Esophagus (tissue), 2 donors: ENCODE data around the gene OR2M2. TPM values are rescaled to one million over a fixed set of nuclear protein-coding genes. Genes with fewer than 3 reads are reported as not detected.

Source experiments
- H3K27ac ChIP-seq, 2 donors: one replicate each; pipeline ENCODE4 v1.5.1; 2013; ENCODE audit warnings: low read depth in 2 of 2, mild to moderate bottlenecking in 2 of 2, inconsistent platforms in 1 of 2, low read length in 1 of 2, moderate library complexity in 1 of 2
- H3K27me3 ChIP-seq, 2 donors: one replicate each; pipeline ENCODE4 v1.6.1; 2013; ENCODE audit warnings: low read length in 2 of 2, control low read depth in 1 of 2, mild to moderate bottlenecking in 1 of 2; ENCODE audit not compliant: insufficient read depth in 2 of 2, control insufficient read depth in 1 of 2
- H3K36me3 ChIP-seq, 2 donors: one replicate each; pipeline ENCODE4 v1.6.1; 2013; ENCODE audit warnings: low read length in 1 of 2; ENCODE audit not compliant: control insufficient read depth in 2 of 2, insufficient read depth in 2 of 2
- H3K4me1 ChIP-seq, 2 donors: one replicate each; pipeline ENCODE4 v1.6.1; 2013; ENCODE audit warnings: low read length in 1 of 2; ENCODE audit not compliant: control insufficient read depth in 2 of 2, insufficient read depth in 2 of 2
- H3K4me3 ChIP-seq, 2 donors: one replicate each; pipeline ENCODE4 v1.5.1; 2013; ENCODE audit warnings: low read length in 2 of 2, mild to moderate bottlenecking in 2 of 2, low read depth in 1 of 2, moderate library complexity in 1 of 2
- H3K9me3 ChIP-seq, 2 donors: one replicate each; pipeline ENCODE4 v1.6.1; 2013; ENCODE audit warnings: mild to moderate bottlenecking in 2 of 2, low read depth in 1 of 2, low read length in 1 of 2, moderate library complexity in 1 of 2; ENCODE audit not compliant: control insufficient read depth in 2 of 2, insufficient read depth in 1 of 2
- WGBS, 2 donors: extraction: QIAGEN DNeasy Blood & Tissue Kit; methylation state at CpG; one replicate each; pipeline ENCODE4 v1.1.7; 2013; 5-methylcytosine and 5-hydroxymethylcytosine counted together
- polyA plus RNA-seq, 2 donors: library from polyadenylated mRNA; stranded (reverse); fragments of 200-250 nt; gene quantifications; one replicate each; pipeline ENCODE4 v1.2.3, GENCODE V29; 2013
- donor health status: healthy with polysubstance abuse.
- donor health status: Bipolar disorder and iron deficiency.

The OR2M2 gene, protein sequence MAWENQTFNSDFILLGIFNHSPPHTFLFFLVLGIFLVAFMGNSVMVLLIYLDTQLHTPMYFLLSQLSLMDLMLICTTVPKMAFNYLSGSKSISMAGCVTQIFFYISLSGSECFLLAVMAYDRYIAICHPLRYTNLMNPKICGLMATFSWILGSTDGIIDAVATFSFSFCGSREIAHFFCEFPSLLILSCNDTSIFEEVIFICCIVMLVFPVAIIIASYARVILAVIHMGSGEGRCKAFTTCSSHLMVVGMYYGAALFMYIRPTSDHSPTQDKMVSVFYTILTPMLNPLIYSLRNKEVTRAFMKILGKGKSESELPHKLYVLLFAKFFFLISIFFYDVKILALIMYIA
- not detected for polyA plus RNA-seq

DNA sequence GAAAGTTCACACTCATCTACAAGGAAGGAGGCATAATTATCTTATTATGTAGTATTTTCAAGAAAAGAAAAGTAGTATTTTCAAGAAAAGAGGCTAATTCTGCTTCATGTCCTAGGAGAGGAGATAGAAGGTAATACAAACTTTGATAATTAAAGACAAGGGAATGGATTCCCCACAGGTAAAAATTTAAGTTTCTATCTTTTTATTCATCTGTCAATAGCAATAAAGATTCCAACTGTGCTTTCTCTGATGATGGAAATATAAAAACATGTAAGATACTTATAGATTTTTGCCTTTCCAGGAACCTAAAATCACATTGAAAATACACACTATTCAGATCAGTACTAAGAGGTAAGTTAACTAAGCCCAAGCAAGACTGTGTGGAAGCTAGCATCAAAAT lies at the start of gene OR2M2:
Gene OR2M2, plus strand, starts transcription at position 301 of the 400 bp plus-strand sequence. CDS start 5,165 bp downstream, outside the sequence.
- Histone ChIP-seq H3K27me3 (no peaks in the 10 kb centered on the region), H3K36me3 (no peaks in the 10 kb centered on the region), H3K4me3 (no peak within 1 kb of the TSS), H3K4me1 (no peaks in the 10 kb centered on the region), H3K9me3 (no peaks in the 10 kb centered on the region), H3K27ac (no peak within 1 kb of the TSS)

DNA sequence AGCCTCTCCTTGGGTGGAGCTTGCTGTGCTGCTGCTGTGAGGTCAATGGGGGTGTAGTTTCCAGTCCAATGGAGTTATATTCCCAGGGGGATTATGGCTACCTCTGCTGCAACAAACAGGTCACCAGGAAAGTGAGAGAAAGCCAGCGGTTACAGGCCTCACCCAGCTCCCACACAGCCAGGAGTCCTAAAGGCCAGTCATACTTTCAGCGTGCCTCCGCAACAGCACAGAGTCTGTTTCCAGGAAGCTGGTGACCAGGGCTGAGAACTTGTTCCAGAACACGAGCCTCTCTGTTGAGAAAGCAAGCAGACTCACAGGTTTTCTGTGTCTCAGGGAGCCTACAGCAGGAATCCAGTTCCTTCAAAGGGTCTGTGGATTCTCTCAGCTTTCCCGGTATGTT lies 47.0 kb upstream of the OR2M2 start:
- Histone ChIP-seq H3K9me3 (peaks cover 0 to 8% of the 10 kb centered on the region in 2 donors), H3K27me3 (no peaks in the 10 kb centered on the region), H3K27ac (no peak overlapping the region), H3K4me1 (no peaks in the 10 kb centered on the region), H3K4me3 (no peak overlapping the region), H3K36me3 (no peaks in the 10 kb centered on the region)
- WGBS, 2 donors = 76 to 80% methylated on average over 5 of the region's 5 CpGs

DNA sequence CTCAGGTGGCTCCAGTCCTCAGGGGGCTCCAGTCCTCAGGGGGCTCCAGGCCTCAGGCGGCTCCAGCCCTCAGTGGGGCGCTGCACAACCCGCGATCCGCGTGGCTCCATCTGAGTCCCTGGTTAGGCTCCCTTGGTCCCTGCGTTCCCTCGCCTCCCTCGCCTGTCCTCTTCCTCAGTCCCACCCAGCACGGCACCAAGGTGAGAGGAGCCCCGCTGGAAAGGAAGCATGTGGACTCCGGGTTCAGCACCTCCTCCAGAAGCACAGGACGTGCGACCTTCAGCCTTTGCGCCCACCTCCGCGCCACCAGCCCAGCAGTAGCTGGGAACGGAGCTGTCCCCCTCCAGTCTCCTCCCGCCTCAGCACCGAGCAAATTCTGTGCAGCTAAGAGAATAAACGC lies 37.8 kb upstream of the OR2M2 start:
- no peak overlapping the region for H3K27ac ChIP-seq
- 71 to 76% methylated on average over 21 of the region's 21 CpGs for WGBS, 2 donors
- H3K36me3 ChIP-seq = no peaks in the 10 kb centered on the region
- no peaks in the 10 kb centered on the region for H3K27me3 ChIP-seq
- H3K4me3 ChIP-seq = no peak overlapping the region
- no peaks in the 10 kb centered on the region for H3K4me1 ChIP-seq
- peaks cover 0 to 2% of the 10 kb centered on the region in 2 donors for H3K9me3 ChIP-seq

DNA sequence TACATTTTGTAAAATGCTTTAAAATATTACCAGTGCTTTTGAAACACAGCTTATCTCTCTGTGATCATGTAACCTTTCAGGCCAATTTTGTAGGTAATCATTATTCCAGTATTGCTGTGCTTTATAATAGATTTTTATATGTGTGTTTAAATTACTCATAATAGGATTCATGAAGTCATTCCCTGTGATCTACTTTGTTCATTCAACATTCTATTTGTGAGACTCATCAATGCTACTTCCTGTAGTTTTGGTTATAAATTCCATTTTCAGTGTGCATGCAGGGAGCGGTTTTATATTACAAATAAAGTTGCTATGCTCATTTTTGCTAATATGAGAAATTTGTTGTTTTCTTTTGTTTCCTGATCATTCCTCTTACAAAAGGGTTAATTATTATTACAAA lies 33.8 kb upstream of the OR2M2 start:
- peaks cover 0 to 2% of the 10 kb centered on the region in 2 donors for H3K9me3 ChIP-seq
- H3K27ac ChIP-seq = no peak overlapping the region
- H3K27me3 ChIP-seq = no peaks in the 10 kb centered on the region
- 57 to 66% methylated on average over 1 of the region's 1 CpG for WGBS, 2 donors
- H3K4me1 ChIP-seq = no peaks in the 10 kb centered on the region
- no peak overlapping the region for H3K4me3 ChIP-seq
- no peaks in the 10 kb centered on the region for H3K36me3 ChIP-seq

DNA sequence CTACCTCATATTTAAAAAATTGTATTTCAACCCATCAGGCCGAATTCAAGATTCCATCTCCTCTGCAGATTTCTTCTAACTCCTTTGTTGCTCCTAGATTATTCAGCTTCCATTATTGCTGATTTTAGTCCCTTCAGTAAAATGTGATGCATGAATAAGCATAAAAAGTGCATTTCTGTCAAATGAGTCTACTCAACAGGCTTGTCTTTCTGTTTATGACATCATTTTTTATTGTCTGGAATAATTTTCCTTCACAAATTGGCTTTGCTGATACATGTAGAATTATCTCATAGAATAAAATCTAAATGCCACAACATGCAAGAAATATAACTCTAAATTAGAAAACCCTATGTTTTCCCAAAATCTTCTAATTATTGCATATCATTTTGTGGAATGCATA lies 31.3 kb upstream of the OR2M2 start:
- Histone ChIP-seq H3K9me3 (no peaks in the 10 kb centered on the region), H3K27me3 (no peaks in the 10 kb centered on the region), H3K4me1 (no peaks in the 10 kb centered on the region), H3K36me3 (no peaks in the 10 kb centered on the region), H3K27ac (no peak overlapping the region), H3K4me3 (no peak overlapping the region)
- 27 to 45% methylated on average over 1 of the region's 1 CpG for WGBS, 2 donors

DNA sequence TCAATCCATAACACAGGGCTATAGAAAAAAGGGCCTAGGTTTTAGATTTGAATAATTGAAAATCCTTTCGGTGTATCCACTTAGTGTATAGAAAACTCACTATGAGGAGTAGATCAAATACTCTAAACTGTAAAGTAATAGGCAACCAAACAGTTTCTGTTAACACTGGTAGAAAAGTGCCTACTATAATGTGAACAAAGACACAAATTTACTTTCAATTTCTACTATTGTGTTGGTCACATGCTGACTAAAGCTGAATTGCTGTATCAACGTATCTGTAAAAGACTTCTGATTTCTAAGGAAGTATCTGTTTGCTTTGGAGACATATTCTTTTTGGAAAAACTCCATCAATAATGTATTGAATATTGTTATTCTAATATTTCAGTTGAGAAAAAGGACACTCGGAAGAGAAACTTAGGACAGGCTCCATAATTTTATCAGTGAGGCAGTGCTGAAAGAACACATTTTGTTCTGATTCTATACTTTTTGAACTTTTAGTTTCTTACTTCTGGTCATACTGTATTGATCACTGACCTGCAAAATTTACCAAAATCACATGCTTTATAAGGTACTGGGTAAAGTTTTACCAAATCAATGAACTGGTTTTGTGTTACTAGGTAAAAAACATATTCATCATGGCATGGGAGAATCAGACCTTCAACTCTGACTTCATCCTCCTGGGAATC lies 30.0 kb upstream of the OR2M2 start, which contains the start of gene OR2M5:
Gene OR2M5, plus strand, starts transcription at position 636 of the 686 bp plus-strand sequence. Its CDS starts 0 bp downstream, at position 636.
- Histone ChIP-seq H3K27ac (no peak within 1 kb of the TSS), H3K9me3 (no peaks in the 10 kb centered on the region), H3K36me3 (no peaks in the 10 kb centered on the region), H3K4me3 (no peak within 1 kb of the TSS), H3K4me1 (no peaks in the 10 kb centered on the region), H3K27me3 (no peaks in the 10 kb centered on the region)
- 85 to 86% methylated on average over 3 of the region's 3 CpGs for WGBS, 2 donors

DNA sequence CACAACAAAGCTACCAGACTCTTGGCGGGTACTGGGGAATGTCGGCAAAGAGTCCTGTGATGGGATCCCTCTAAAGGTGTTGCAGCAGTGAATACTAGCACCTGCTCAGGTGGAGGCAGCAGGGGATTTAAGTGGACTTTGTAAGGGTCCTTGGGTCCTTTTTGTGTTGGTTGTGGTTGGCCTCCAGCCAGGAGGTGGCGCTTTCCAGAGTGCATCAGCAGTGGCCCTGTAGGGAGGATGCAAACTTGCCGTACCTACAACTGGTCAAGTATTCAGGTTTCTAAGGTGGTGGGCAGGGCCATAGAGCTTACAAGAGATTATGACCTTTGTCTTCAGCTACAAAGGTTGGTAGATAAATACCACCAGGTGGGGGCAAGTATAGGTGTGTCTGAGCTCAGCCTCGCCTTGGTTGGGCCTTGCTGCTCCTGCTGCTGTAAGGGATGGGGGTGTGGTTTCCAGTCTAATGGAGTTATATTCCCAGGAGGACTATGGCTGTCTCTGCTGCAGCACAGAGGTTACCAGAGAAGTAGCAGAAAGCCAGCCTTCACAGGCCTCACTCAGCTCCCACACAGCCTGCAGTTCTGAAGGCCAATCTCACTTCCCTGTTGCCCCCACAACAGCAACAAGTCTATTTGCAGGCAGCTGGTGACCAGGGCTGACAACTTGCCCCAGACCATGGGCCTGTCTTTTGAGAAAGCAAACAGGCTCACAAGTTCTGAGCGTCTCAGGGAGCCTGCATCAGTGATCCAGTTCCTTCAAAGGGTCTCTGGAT lies 22.4 kb upstream of the OR2M2 start:
- Histone ChIP-seq H3K27me3 (no peaks in the 10 kb centered on the region), H3K36me3 (no peaks in the 10 kb centered on the region), H3K4me1 (no peaks in the 10 kb centered on the region), H3K27ac (no peak overlapping the region), H3K9me3 (peaks cover 4 to 6% of the 10 kb centered on the region in 2 donors), H3K4me3 (no peak overlapping the region)
- 78 to 82% methylated on average over 6 of the region's 6 CpGs for WGBS, 2 donors

DNA sequence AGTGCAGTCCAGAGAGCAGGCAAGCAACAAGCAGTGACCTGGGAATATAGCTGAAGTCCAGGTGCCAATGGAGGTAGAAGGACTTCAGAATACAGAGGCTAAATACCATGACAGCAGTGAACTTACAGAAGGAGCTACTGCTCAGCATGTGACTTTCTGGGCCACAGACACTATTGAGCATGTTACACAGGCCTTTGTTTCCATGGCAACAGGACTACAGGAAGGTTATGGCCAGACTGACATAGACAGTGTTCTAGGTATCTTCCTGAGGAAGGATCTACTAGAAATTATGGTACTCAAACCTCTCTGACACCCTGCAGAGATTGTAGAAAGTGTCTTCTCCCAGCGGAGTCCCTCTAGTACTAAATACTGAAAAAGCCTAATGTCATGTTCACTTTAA lies 18.7 kb upstream of the OR2M2 start:
- no peak overlapping the region for H3K27ac ChIP-seq
- no peaks in the 10 kb centered on the region for H3K27me3 ChIP-seq
- 49 to 77% methylated on average over 1 of the region's 1 CpG for WGBS, 2 donors
- no peak overlapping the region for H3K4me3 ChIP-seq
- H3K4me1 ChIP-seq = no peaks in the 10 kb centered on the region
- H3K36me3 ChIP-seq = no peaks in the 10 kb centered on the region
- H3K9me3 ChIP-seq = peaks cover 4 to 6% of the 10 kb centered on the region in 2 donors

DNA sequence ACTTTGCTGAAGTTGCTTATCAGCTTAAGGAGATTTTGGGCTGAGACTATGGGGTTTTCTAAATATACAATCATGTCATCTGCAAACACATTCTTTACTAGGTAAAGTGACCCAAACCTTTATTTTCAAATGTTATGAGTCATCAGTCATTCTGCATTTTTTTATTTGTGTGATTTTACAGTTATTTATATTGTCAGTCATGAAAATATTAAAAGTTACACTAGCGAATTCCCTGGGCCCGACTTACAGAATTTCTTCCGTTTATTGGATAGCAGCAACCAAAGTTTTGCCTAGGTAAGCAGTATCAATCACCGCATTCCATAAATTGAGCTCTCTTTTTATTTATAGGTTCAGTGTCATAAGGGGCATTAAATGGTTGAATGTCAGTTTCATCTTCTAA lies 15.9 kb upstream of the OR2M2 start:
- Histone ChIP-seq H3K4me1 (no peaks in the 10 kb centered on the region), H3K9me3 (no peaks in the 10 kb centered on the region)
- 90 to 92% methylated on average over 4 of the region's 4 CpGs for WGBS, 2 donors

More for the DNA sequence above, 15.9 kb upstream of the OR2M2 start:
- H3K27ac ChIP-seq = no peak overlapping the region
- H3K36me3 ChIP-seq = no peaks in the 10 kb centered on the region
- no peaks in the 10 kb centered on the region for H3K27me3 ChIP-seq
- H3K4me3 ChIP-seq = no peak overlapping the region
